ENCODE results near the gene UTF1.
"Not testable (repeated sequence)": the region's sequence is repeated elsewhere in the genome, so short reads cannot be mapped to it uniquely, and the experiment has no call there.

Gene UTF1

GRCh38 chr10:133263674-133264073, 33.7 kb downstream of the UTF1 start:
- in situ Hi-C loops (cut with MboI; ENCODE audit: low sequenced_read_pairs, unreplicated experiment) = no loop called here
- DNase-seq (ENCODE audit: low spot score) = no peak
- TF ChIP-seq CTCF (IDR thresholded peaks at IDR 0.05; ENCODE audit: borderline replicate concordance, control extremely low read depth, extremely low read depth, insufficient read depth, missing control alignments) = no peak

- DNase-seq (ENCODE audit: low spot score) = no peak
- in situ Hi-C loops (cut with MboI; ENCODE audit: low sequenced_read_pairs, unreplicated experiment) = no loop called here
- TF ChIP-seq CTCF (IDR thresholded peaks at IDR 0.05; ENCODE audit: borderline replicate concordance, control extremely low read depth, extremely low read depth, insufficient read depth, missing control alignments) = no peak
These were observed 34.4 kb downstream of the UTF1 start for GRCh38 chr10:133264461-133264860.

GRCh38 chr10:133265052-133265451, 35.0 kb downstream of the UTF1 start:
- in situ Hi-C loops (cut with MboI; ENCODE audit: low sequenced_read_pairs, unreplicated experiment); DNase-seq (ENCODE audit: low spot score): not testable (repeated sequence)

GRCh38 chr10:133266056-133266795, 36.2 kb downstream of the UTF1 start:
- TF ChIP-seq CTCF (IDR thresholded peaks at IDR 0.05; ENCODE audit: borderline replicate concordance, control extremely low read depth, extremely low read depth, insufficient read depth, missing control alignments) = no peak
- in situ Hi-C loops (cut with MboI; ENCODE audit: low sequenced_read_pairs, unreplicated experiment) = no loop called here
- DNase-seq (ENCODE audit: low spot score) = no peak

- DNase-seq (ENCODE audit: low spot score) = no peak
- TF ChIP-seq CTCF (IDR thresholded peaks at IDR 0.05; ENCODE audit: borderline replicate concordance, control extremely low read depth, extremely low read depth, insufficient read depth, missing control alignments) = no peak
- in situ Hi-C loops (cut with MboI; ENCODE audit: low sequenced_read_pairs, unreplicated experiment) = no loop called here
These were observed 37.3 kb downstream of the UTF1 start for GRCh38 chr10:133267293-133267692.

- in situ Hi-C loops (cut with MboI; ENCODE audit: low sequenced_read_pairs, unreplicated experiment) = no loop called here
These were observed 37.8 kb downstream of the UTF1 start for GRCh38 chr10:133267829-133268228.

More at GRCh38 chr10:133267829-133268228, 37.8 kb downstream of the UTF1 start:
- DNase-seq (ENCODE audit: low spot score) = no peak
- TF ChIP-seq CTCF (IDR thresholded peaks at IDR 0.05; ENCODE audit: borderline replicate concordance, control extremely low read depth, extremely low read depth, insufficient read depth, missing control alignments) = no peak
